SW480 (cell line): ENCODE measurements around the gene EFCAB9.
"Not testable (repeated sequence)": the region's sequence is repeated elsewhere in the genome, so short reads cannot be mapped to it uniquely, and the experiment has no call there.

Experiments used
- DNase-seq: peaks from one replicate; pipeline ENCODE4 v3.0.0-alpha.2; 2016; ENCODE audit warnings: low spot score

Gene EFCAB9

DNA sequence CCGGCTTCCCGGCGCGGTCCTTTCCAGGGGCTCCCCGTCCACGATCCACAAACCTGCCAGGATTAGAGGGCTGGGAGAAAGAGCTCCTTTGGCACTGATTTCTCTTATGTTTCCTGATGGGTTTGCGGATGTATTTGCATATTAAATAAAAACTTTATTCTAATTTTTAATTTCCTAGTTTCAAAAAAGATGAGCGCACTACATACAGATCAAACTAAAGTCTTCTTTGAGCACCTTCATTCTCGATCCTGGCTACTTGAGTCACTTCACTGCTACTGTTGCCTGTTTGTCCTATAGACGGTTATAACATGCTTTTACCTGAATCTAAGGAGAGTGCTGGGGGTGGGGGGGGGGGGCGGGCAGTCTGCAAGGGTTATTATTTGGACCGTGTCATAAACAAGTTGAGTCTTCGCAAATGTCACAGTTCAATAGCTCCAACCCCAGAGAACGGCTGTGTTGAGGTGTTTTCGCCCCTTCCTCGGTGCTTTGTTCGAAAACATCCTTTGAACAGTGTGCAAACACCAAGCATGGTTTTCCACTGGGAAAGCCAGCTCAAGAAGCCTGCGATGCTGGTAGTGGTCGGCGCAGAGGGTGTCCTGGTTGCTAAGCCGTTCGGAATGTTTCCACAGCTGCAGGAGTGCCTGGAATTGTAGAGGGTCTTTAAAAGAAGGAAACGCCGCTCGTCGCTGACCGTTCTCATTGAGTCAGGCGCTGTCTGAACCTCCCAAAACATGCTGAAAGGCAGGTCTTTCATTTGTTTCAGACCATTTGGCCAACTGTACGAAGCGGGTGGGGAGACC is 4.9 kb upstream of the EFCAB9 start:
- no peak for DNase-seq

GRCh38 chr5:172189693-172190296 is 4.2 kb upstream of the EFCAB9 start:
- DNase-seq: no peak

- DNase-seq: no peak
Measured at GRCh38 chr5:172194985-172195774, 1.2 kb downstream of the EFCAB9 start.

DNA sequence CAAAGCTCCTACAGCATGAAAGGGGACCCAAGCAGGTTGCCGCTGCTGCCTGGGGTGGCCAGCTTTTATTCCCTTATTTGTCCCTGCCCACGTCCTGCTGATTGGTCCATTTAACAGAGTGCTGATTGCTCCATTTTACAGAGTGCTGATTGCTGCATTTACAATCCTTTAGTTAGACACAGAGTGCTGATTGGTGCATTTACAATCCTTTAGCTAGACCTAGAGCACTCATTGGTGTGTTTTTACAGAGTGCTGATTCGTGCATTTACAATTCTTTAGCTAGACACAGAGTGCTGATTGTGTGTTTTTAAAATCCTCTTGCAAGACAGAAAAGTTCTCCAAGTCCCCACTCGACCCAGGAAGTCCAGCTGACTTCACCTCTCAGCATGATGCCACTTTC is 3.8 kb downstream of the EFCAB9 start:
- not testable (repeated sequence) for DNase-seq

GRCh38 chr5:172199446-172199845 is 5.5 kb downstream of the EFCAB9 start:
- DNase-seq: no peak

GRCh38 chr5:172200476-172200875 is 6.5 kb downstream of the EFCAB9 start:
- DNase-seq: no peak

GRCh38 chr5:172205984-172206383 is 12.0 kb downstream of the EFCAB9 start:
- DNase-seq: not testable (repeated sequence)

DNA sequence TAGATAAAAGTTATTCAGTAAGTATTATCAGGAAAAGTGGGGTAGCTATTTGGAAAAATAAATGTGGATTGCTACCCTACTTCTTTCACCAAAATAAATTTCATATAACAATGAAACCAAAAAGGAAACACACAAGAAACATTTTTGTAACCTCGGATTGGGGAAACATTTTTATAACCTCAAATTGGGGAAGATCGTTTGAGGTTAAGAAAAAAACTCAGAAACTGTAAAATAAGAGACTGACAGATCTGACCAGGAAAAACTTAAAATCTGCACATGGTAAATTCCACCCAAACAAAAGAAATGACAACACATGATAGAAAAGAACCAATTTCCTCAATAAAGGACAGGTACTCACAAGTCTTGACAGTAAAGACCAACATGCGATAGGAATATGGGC is 13.5 kb downstream of the EFCAB9 start:
- DNase-seq: no peak

DNA sequence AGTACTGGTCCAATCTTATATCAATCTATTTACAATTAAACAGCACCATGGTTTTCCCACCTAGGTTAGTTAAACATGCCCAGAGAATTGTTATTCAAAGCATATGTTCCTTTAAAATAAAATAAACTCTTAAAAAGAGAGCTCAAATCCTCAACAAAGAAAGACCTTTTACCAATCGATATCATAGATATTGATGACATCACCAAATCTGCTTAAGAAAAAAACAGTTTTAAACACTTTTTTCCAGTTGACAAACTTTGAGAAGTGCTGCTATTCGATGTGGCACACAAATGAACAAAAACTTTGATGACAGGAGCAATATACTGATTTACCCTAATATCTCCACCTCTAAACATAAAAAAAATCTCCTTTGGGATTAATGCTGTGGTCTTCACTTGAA is 15.7 kb downstream of the EFCAB9 start:
- DNase-seq: no peak

GRCh38 chr5:172211676-172212075 is 17.7 kb downstream of the EFCAB9 start:
- no peak for DNase-seq

GRCh38 chr5:172213126-172213525 is 19.2 kb downstream of the EFCAB9 start:
- no peak for DNase-seq

- DNase-seq: no peak
Measured at GRCh38 chr5:172216345-172216744, 22.4 kb downstream of the EFCAB9 start.

- DNase-seq: no peak
Measured at GRCh38 chr5:172219296-172219695, 25.3 kb downstream of the EFCAB9 start.

GRCh38 chr5:172223901-172224873 is 30.2 kb downstream of the EFCAB9 start:
- DNase-seq: no peak

DNA sequence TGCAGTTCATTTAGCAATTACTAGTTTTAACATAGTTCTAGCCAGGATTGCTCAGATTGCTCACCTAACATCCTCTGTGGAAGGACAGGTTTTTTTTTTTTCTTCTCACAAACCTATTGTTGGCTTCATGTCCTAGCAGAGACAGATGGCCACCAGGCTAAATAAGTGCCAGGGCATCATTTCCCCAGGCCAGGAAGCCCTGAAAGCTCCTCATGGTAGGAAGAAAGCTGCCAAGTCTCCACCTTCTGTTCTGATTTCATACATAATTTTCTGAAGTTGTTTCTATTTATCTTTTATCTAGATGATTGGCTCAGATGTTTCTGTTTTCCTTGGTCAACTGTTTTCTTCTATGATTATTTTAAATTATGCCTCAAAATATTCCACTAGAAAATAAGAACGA is 31.0 kb downstream of the EFCAB9 start:
- DNase-seq: no peak

DNA sequence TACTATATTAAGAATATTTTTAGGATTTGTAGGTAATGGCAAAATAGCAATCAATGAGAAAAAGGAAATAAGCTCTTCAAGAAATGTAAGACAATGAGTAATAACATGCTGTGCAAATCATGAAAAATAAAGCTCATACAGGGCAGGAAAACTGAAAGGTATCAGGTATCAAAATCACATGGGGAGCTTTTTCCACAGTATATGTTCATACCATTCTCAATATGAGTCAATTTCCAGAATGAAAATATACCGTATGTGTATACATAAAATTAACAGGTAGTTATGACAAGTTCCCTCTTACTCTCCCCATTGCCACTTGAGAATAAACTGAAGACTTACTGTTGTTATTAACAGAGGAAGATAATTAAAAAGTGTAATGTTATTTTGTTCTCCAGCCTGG is 35.9 kb downstream of the EFCAB9 start:
- no peak for DNase-seq

DNA sequence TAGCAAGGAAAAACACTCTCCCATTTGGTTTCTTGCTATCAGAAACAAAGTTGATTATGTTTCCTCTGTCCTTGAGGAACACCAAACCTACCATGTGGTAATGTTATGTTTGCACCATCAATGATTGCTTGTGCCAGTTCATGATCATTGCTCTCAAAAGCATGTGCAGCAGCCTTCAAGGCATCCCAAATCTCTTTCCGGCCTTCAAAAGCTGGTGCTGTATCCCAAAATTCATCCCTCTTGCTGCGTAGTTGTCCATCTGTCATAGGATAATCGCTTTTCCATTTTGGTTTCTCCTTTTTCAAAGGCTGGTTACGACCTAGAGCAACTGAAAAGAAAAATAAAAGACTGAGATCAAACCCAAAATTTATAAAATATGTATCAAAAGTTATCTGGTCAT is 40.1 kb downstream of the EFCAB9 start:
- no peak for DNase-seq

- no peak for DNase-seq
Measured at GRCh38 chr5:172235132-172235780, 41.3 kb downstream of the EFCAB9 start.

DNA sequence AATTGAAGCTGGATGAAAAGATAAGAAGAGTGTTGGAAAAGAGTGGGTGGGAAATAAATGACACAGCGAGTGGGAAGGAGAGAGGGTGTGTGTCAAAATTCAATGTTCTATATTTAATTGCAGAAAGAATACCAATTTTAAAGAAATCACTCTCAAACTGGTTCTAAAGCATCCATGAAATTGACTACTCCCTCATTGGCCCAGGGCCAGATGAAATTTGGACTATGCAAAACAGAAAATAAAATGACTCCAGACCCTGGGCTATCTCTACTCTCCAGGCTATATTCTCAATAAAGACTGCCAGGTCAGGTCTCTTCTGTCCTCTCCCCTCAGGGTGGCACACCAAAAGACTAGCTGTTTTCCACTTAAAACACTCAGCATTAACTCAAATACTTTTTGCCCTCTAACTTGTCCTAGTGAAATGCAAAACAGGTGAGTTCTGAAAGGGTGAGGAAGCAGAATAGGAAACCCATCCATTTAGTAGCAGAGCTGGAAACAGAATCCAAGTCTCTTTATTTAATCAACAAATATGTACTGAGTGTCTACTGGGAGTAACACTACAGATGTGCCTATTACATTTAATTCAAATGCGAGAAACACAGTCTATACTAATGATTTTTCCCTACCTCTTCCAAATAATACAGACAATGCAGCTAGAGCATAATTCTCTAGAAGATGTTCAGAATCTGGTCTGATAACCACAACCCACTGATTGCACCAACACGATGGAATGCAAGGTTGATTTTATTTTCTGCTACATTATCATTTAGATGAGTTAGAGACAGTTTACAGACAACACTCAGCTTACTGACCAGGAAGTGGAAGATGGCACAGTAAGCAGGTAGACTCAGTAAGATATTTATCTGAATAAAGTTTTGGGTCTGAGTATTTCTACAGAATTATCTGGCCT is 42.1 kb downstream of the EFCAB9 start:
- no peak for DNase-seq

DNA sequence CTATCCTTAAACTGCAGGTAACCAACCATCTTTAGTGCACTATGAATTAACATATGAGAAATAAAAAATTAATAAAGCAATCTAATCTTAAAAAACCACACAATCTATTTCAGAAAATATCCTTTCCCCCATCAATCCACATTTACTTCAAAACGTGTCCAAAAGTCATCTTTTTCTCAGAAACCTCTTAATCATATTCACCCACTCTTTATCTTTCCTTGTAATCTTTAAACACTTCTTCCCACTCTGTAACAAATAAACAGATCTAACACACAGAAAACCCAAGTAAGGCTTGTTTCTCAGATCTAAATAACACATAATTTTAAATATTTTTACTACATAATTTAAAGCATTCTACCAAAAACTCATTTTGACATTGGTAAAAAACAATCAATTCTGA is 44.4 kb downstream of the EFCAB9 start:
- DNase-seq: no peak
